HepG2 (cell line): ENCODE data around the gene SPPL3. TPM values are rescaled to one million over a fixed set of nuclear protein-coding genes. Genes with fewer than 3 reads are reported as not detected.

ENCODE experiments used
- ATAC-seq: fragments of 200-7000 bp; cut with Tn5 transposase; 3 replicates; pipeline ENCODE4 v1.9.1; 2020; ENCODE audit warnings: mild to moderate bottlenecking, moderate library complexity
- BruUV-seq: library from RNA; stranded (reverse); fragments of 400-500 nt; replicated peaks from 2 replicates; lab custom pipeline; 2021; lab: Mats Ljungman, UMichigan
- CTCF ChIA-PET: fragments of 300-600 bp; formaldehyde crosslinking; extraction: SDS; loops from one replicate; lab custom pipeline; 2021; ENCODE audit warnings: low total read pairs, inconsistent platforms, low intra/inter-chr PET ratio; lab: Yijun Ruan, JAX
- POLR2A ChIA-PET: fragments of 350-600 bp; sonication (Branson Sonifier 250); formaldehyde crosslinking; loops from one replicate; lab custom pipeline; 2020; ENCODE audit warnings: antibody characterized with exemption, inconsistent platforms; lab: Yijun Ruan, JAX
- DNase-seq: peaks from one replicate; pipeline ENCODE4 v3.0.0-alpha.2; 2015; ENCODE audit warnings: low spot score
- FAIRE-seq: peaks from 3 replicates; lab custom pipeline; 2011; peaks lifted over from hg19 to GRCh38; lab: Jason Lieb, UNC
- H2AFZ ChIP-seq: one replicate; pipeline ENCODE4 v1.6.1; 2011; ENCODE audit warnings: low read length, inconsistent platforms
- H3K27ac ChIP-seq: fragments of 300-600 bp; 3 replicates; pipeline ENCODE4 v1.8.0; 2011; ENCODE audit warnings: mixed run types, mild to moderate bottlenecking, mixed read lengths, low read length, inconsistent platforms; ENCODE audit not compliant: insufficient read depth; ENCODE audit errors: extremely low read length
- H3K27me3 ChIP-seq, 2 experiments: fragments of 200-600 bp in 1 of 2; 2 replicates in 1 of 2; 3 replicates in 1 of 2; pipeline versions ENCODE4 v1.6.0 to v1.8.0; 2011; ENCODE audit warnings: low read length in 2 of 2, mild to moderate bottlenecking in 2 of 2, moderate library complexity in 2 of 2, inconsistent platforms in 1 of 2; ENCODE audit not compliant: insufficient read depth in 2 of 2, control insufficient read depth in 1 of 2
- H3K36me3 ChIP-seq, 2 experiments: fragments of 200-600 bp in 1 of 2; replicated peaks in 1 of 2; 2 replicates in 1 of 2; 3 replicates in 1 of 2; pipeline versions ENCODE4 v1.5.1 to v1.8.0; 2011; ENCODE audit warnings: low read length in 2 of 2, inconsistent platforms in 1 of 2; ENCODE audit not compliant: insufficient read depth in 2 of 2, control insufficient read depth in 1 of 2
- H3K4me1 ChIP-seq: 2 replicates; pipeline ENCODE4 v1.5.1; 2012; ENCODE audit warnings: low read length, inconsistent platforms; ENCODE audit not compliant: insufficient read depth
- H3K4me2 ChIP-seq: 2 replicates; pipeline ENCODE4 v1.6.0; 2011; ENCODE audit warnings: low read depth, low read length, inconsistent platforms
- H3K4me3 ChIP-seq, 3 experiments: fragments of 200-600 bp in 1 of 3; sonication (generic), shearing (Covaris generic) in 1 of 3; replicated peaks in 1 of 3; 2 replicates each; pipeline ENCODE4 v1.5.1; 2011 to 2016; ENCODE audit warnings: low read length in 3 of 3, inconsistent platforms in 2 of 3, low read depth in 2 of 3, mild to moderate bottlenecking in 2 of 3, control low read depth in 1 of 3, mixed read lengths in 1 of 3; ENCODE audit not compliant: insufficient read depth in 1 of 3
- H3K79me2 ChIP-seq: one replicate; pipeline ENCODE4 v1.6.1; 2011; ENCODE audit warnings: low read length, inconsistent platforms; ENCODE audit not compliant: insufficient read depth
- H3K9ac ChIP-seq: 2 replicates; pipeline ENCODE4 v1.6.0; 2011; ENCODE audit warnings: mild to moderate bottlenecking, low read depth, low read length, inconsistent platforms; ENCODE audit not compliant: insufficient read depth
- H3K9me3 ChIP-seq: 2 replicates; pipeline ENCODE4 v1.5.1; 2012; ENCODE audit warnings: mild to moderate bottlenecking, low read length
- H4K20me1 ChIP-seq: 2 replicates; pipeline ENCODE4 v1.6.0; 2011; ENCODE audit warnings: inconsistent platforms, mild to moderate bottlenecking, low read length, moderate library complexity; ENCODE audit not compliant: insufficient read depth
- ELF3 ChIP-seq: IDR thresholded peaks from 2 replicates; pipeline ENCODE4 v1.6.1; 2016; ENCODE audit warnings: missing genetic modification reagents, missing compliant biosample characterization
- FOXC1 ChIP-seq: sonication (generic); formaldehyde crosslinking; IDR thresholded peaks from 2 replicates; pipeline ENCODE4 v1.8.0; 2022; ENCODE audit warnings: mild to moderate bottlenecking, missing genetic modification reagents, borderline replicate concordance
- HDAC2 ChIP-seq: sonication (generic); formaldehyde crosslinking; IDR thresholded peaks from 2 replicates; pipeline ENCODE4 v1.4.0; 2020; ENCODE audit warnings: missing genetic modification reagents
- KDM2A ChIP-seq: sonication (generic); formaldehyde crosslinking; IDR thresholded peaks from 2 replicates; pipeline ENCODE4 v1.4.0; 2020; ENCODE audit warnings: low read depth, missing genetic modification reagents, borderline replicate concordance
- PPARG ChIP-seq: conservative IDR thresholded peaks from 2 replicates; pipeline ENCODE4 v1.6.1; 2016; ENCODE audit warnings: missing biosample characterization, missing genetic modification reagents
- RBM22 ChIP-seq: fragments of 200-400 bp; formaldehyde crosslinking; optimal IDR thresholded peaks from 2 replicates; pipeline ENCODE3; 2017; ENCODE audit warnings: mild to moderate bottlenecking, low read length, moderate library complexity
- RXRB ChIP-seq: IDR thresholded peaks from 2 replicates; pipeline ENCODE4 v1.6.1; 2016; ENCODE audit warnings: borderline replicate concordance, missing genetic modification reagents, missing compliant biosample characterization
- SP4 ChIP-seq: sonication (generic); formaldehyde crosslinking; IDR thresholded peaks from 2 replicates; pipeline ENCODE4 v1.8.1; 2023; ENCODE audit warnings: mild to moderate bottlenecking, missing genetic modification reagents
- SYNCRIP ChIP-seq: fragments of 200-400 bp; formaldehyde crosslinking; IDR thresholded peaks from 2 replicates; pipeline ENCODE4 v1.6.1; 2018; ENCODE audit warnings: mild to moderate bottlenecking, low read depth, low read length; ENCODE audit not compliant: insufficient read depth
- U2AF2 ChIP-seq: fragments of 200-400 bp; formaldehyde crosslinking; IDR thresholded peaks from 2 replicates; pipeline ENCODE4 v1.6.1; 2017; ENCODE audit warnings: low read depth, mild to moderate bottlenecking, low read length
- ZC3H13 ChIP-seq: sonication (generic); formaldehyde crosslinking; IDR thresholded peaks from 2 replicates; pipeline ENCODE4 v1.8.1; 2023; ENCODE audit warnings: mild to moderate bottlenecking, missing genetic modification reagents, moderate library complexity
- ZC3H4 ChIP-seq: sonication (generic); formaldehyde crosslinking; IDR thresholded peaks from 2 replicates; pipeline ENCODE4 v1.4.0; 2020; ENCODE audit warnings: missing genetic modification reagents, borderline replicate concordance
- ZNF354B ChIP-seq: sonication (generic); formaldehyde crosslinking; IDR thresholded peaks from 2 replicates; pipeline ENCODE4 v1.8.0; 2022; ENCODE audit warnings: mild to moderate bottlenecking, missing genetic modification reagents
- ZNF431 ChIP-seq: sonication (generic); formaldehyde crosslinking; IDR thresholded peaks from 2 replicates; pipeline ENCODE4 v1.9.0; 2022; ENCODE audit warnings: missing genetic modification reagents, low read depth, mild to moderate bottlenecking, borderline replicate concordance
- ZNF558 ChIP-seq: sonication (generic); formaldehyde crosslinking; IDR thresholded peaks from 2 replicates; pipeline ENCODE4 v1.9.0; 2022; ENCODE audit warnings: mild to moderate bottlenecking, missing genetic modification reagents, borderline replicate concordance
- WGBS: methylation state at CpG from one replicate; pipeline ENCODE4 v1.1.6; 2017; ENCODE audit warnings: low lambda C conversion rate; 5-methylcytosine and 5-hydroxymethylcytosine counted together
- in situ Hi-C: cut with HindIII; loops from 2 replicates; pipeline ENCODE4 v1.10.0; 2017; ENCODE audit warnings: low pct_unique_long_range_greater_than_20kb; ENCODE audit not compliant: extremely low pct_ligation_motif_present
- intact Hi-C: fragments of 100-400 bp; cut with micrococcal nuclease; formaldehyde crosslinking; loops from one replicate; pipeline ENCODE4 v1.10.0; 2022; ENCODE audit not compliant: unreplicated experiment
- polyA plus RNA-seq, 8 experiments: library from polyadenylated mRNA; depleted of rRNA in 3 of 8; stranded (reverse) in 7 of 8; unstranded in 1 of 8; fragments of >200 nt; fragmentation: Illumina TruSeq in 4 of 8; extraction: Trizol in 4 of 8; gene quantifications; 2 replicates each; pipeline versions ENCODE4 v1.2.1 to v1.2.3, GENCODE V29; 2011 to 2016; ENCODE audit warnings: low read depth in 4 of 8, missing spikeins in 1 of 8, mixed read lengths in 1 of 8; ENCODE audit not compliant: insufficient read depth in 1 of 8
- total RNA-seq, 5 experiments: library from RNA; depleted of rRNA; stranded (reverse); fragments of >200 nt; fragmentation: Illumina TruSeq; extraction: Trizol; gene quantifications; 2 replicates each; pipeline ENCODE4 v1.2.3, GENCODE V29; 2016; ENCODE audit warnings: low read depth in 1 of 5
- TF ChIP-seq, protein P1 (sequence below): sonication (generic); formaldehyde crosslinking; IDR thresholded peaks from 2 replicates; pipeline ENCODE4 v1.9.0; 2022; ENCODE audit warnings: low read depth, missing genetic modification reagents
- TF ChIP-seq, protein P2 (sequence below): sonication (generic); formaldehyde crosslinking; IDR thresholded peaks from 2 replicates; pipeline ENCODE4 v1.5.0; 2020; ENCODE audit warnings: missing genetic modification reagents
- TF ChIP-seq, protein P3 (sequence below): IDR thresholded peaks from 2 replicates; pipeline ENCODE4 v1.6.1; 2012; ENCODE audit warnings: low read depth, low read length, improper control_type of control experiment

SPPL3 gene
- total and polyA plus RNA-seq, 2 of the 13 experiments (the other 11 are each of a cell fraction or from before 2014, with no cell fraction given) = 8.9 to 9.1 TPM

- H4K20me1 ChIP-seq = peaks cover 12% of the 10 kb centered on the region; the same call in 1 of the 2 replicates
- peaks cover 7% of the 10 kb centered on the region for H3K4me1 ChIP-seq
- 64% methylated on average over 1 of the region's 1 CpG for WGBS
- in situ Hi-C loops (no loop called here), intact Hi-C loops (no loop called here)
- H3K4me2 ChIP-seq = no peak overlapping the region
- no peak for FAIRE-seq
- no peak for TF ChIP-seq ZNF431 (CRISPR knock-in tag)
- no peak for TF ChIP-seq ZNF558
- TF ChIP-seq RXRB (CRISPR knock-in tag) = no peak
- TF ChIP-seq SP4 = no peak
- TF ChIP-seq ELF3 (CRISPR knock-in tag) = no peak
- TF ChIP-seq ZC3H4 (CRISPR knock-in tag) = no peak
- TF ChIP-seq U2AF2 = no peak
- no peak for TF ChIP-seq ZC3H13 (CRISPR knock-in tag)
- no peak for TF ChIP-seq HDAC2 (CRISPR knock-in tag)
- no peak for TF ChIP-seq SYNCRIP
- no peak overlapping the region for H3K4me3 ChIP-seq
- ChIA-PET CTCF (no interaction called here), POLR2A (no interaction called here)
- H3K27me3 ChIP-seq = no peaks in the 10 kb centered on the region
- no peaks in the 10 kb centered on the region for H3K9me3 ChIP-seq
- no peak overlapping the region for H3K9ac ChIP-seq
- no TSS peak for BruUV-seq
- peaks cover 11% of the 10 kb centered on the region for H3K79me2 ChIP-seq
- H2AFZ ChIP-seq = no peak overlapping the region
- no peak overlapping the region for H3K27ac ChIP-seq
- no peak for DNase-seq
- no peaks in the 10 kb centered on the region for H3K36me3 ChIP-seq
- no peak for ATAC-seq
These were observed 68.5 kb downstream of the SPPL3 start for GRCh38 chr12:120835657-120836056.

DNA sequence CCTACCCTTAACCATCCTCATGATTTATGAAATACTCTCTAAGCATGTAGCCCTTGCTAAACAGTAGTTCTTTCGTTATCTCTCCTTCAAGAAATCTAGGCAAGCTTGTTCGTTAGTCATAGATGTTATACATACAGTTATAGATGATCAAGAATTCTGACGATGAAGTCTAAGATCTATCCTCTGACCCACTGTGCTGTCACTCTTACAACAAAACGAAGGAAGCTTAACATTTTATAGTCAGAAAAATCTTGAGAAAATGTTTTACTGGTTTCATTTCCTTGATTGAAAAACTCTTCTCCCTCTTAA is 68.9 kb downstream of the SPPL3 start:
- no peak overlapping the region for H3K9ac ChIP-seq
- ATAC-seq (no peak), FAIRE-seq (no peak), DNase-seq (no peak)
- no peak overlapping the region for H3K27ac ChIP-seq
- ChIA-PET POLR2A (no interaction called here), CTCF (no interaction called here)
- peaks cover 9% of the 10 kb centered on the region for H3K4me1 ChIP-seq
- in situ Hi-C loops (no loop called here), intact Hi-C loops (no loop called here)
- H2AFZ ChIP-seq = no peak overlapping the region
- H3K4me3 ChIP-seq = no peak overlapping the region
- TF ChIP-seq, protein P1, sequence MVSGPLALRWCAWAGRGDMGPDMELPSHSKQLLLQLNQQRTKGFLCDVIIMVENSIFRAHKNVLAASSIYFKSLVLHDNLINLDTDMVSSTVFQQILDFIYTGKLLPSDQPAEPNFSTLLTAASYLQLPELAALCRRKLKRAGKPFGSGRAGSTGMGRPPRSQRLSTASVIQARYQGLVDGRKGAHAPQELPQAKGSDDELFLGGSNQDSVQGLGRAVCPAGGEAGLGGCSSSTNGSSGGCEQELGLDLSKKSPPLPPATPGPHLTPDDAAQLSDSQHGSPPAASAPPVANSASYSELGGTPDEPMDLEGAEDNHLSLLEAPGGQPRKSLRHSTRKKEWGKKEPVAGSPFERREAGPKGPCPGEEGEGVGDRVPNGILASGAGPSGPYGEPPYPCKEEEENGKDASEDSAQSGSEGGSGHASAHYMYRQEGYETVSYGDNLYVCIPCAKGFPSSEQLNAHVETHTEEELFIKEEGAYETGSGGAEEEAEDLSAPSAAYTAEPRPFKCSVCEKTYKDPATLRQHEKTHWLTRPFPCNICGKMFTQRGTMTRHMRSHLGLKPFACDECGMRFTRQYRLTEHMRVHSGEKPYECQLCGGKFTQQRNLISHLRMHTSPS (CRISPR knock-in tag) = no peak
- TF ChIP-seq PPARG (CRISPR knock-in tag) (no peak), ZNF354B (CRISPR knock-in tag) (no peak), KDM2A (CRISPR knock-in tag) (no peak), FOXC1 (no peak), RBM22 (no peak)
- TF ChIP-seq, protein P2, sequence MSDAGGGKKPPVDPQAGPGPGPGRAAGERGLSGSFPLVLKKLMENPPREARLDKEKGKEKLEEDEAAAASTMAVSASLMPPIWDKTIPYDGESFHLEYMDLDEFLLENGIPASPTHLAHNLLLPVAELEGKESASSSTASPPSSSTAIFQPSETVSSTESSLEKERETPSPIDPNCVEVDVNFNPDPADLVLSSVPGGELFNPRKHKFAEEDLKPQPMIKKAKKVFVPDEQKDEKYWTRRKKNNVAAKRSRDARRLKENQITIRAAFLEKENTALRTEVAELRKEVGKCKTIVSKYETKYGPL = no peak
- TF ChIP-seq, protein P3, sequence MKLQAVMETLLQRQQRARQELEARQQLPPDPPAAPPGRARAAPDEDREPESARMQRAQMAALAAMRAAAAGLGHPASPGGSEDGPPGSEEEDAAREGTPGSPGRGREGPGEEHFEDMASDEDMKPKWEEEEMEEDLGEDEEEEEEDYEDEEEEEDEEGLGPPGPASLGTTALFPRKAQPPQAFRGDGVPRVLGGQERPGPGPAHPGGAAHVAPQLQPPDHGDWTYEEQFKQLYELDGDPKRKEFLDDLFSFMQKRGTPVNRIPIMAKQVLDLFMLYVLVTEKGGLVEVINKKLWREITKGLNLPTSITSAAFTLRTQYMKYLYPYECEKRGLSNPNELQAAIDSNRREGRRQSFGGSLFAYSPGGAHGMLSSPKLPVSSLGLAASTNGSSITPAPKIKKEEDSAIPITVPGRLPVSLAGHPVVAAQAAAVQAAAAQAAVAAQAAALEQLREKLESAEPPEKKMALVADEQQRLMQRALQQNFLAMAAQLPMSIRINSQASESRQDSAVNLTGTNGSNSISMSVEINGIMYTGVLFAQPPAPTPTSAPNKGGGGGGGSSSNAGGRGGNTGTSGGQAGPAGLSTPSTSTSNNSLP = no peak
- no peaks in the 10 kb centered on the region for H3K9me3 ChIP-seq
- H3K27me3 ChIP-seq = no peaks in the 10 kb centered on the region
- H3K79me2 ChIP-seq = peaks cover 11% of the 10 kb centered on the region
- peaks cover 14% of the 10 kb centered on the region; the same call in 1 of the 2 replicates for H4K20me1 ChIP-seq
- 92% methylated on average over 4 of the region's 4 CpGs for WGBS
- no TSS peak for BruUV-seq
- H3K4me2 ChIP-seq = no peak overlapping the region
- no peaks in the 10 kb centered on the region for H3K36me3 ChIP-seq
